IMR-90 (cell line): Measurements from ENCODE around the gene TTC28. TPM values are rescaled to one million over a fixed set of nuclear protein-coding genes. Genes with fewer than 3 reads are reported as not detected.

Source experiments
- ATAC-seq: fragments of 200-7000 bp; cut with Tn5 transposase; 2 replicates; pipeline ENCODE4 v1.9.1; 2020; ENCODE audit warnings: low read depth, mild to moderate bottlenecking, moderate library complexity
- BruUV-seq: library from RNA; stranded (reverse); fragments of 400-500 nt; replicated peaks from 2 replicates; lab custom pipeline; 2021; lab: Mats Ljungman, UMichigan
- CTCF ChIA-PET: fragments of 300-600 bp; formaldehyde crosslinking; extraction: SDS; loops from one replicate; lab custom pipeline; 2021; ENCODE audit warnings: antibody characterized with exemption; lab: Yijun Ruan, JAX
- POLR2A ChIA-PET: fragments of 300-600 bp; sonication (Branson Sonifier 250); formaldehyde crosslinking; loops from one replicate; lab custom pipeline; 2022; ENCODE audit warnings: antibody characterized with exemption; ENCODE audit not compliant: unreplicated experiment; lab: Charles Lee
- DNase-seq: peaks from one replicate; pipeline ENCODE4 v3.0.0; 2013
- H2AFZ ChIP-seq: replicated peaks from 2 replicates; pipeline ENCODE3; 2013; ENCODE audit warnings: low read length, mild to moderate bottlenecking; ENCODE audit not compliant: poor library complexity
- H2AK5ac ChIP-seq: 2 replicates; pipeline ENCODE4 v1.6.1; 2013; ENCODE audit warnings: low read depth, low read length, inconsistent platforms
- H2AK9ac ChIP-seq: replicated peaks from 2 replicates; pipeline ENCODE3; 2013; ENCODE audit warnings: mild to moderate bottlenecking, low read depth, low read length, moderate library complexity; ENCODE audit not compliant: poor library complexity
- H2BK120ac ChIP-seq: 2 replicates; pipeline ENCODE4 v1.6.1; 2013; ENCODE audit warnings: low read depth, low read length, inconsistent platforms
- H2BK15ac ChIP-seq: 3 replicates; pipeline ENCODE4 v1.6.1; 2013; ENCODE audit warnings: low read depth, low read length, inconsistent platforms
- H2BK20ac ChIP-seq: 2 replicates; pipeline ENCODE4 v1.6.1; 2013; ENCODE audit warnings: low read depth, mild to moderate bottlenecking, inconsistent platforms, low read length, moderate library complexity
- H2BK5ac ChIP-seq: 2 replicates; pipeline ENCODE4 v1.6.1; 2013; ENCODE audit warnings: mild to moderate bottlenecking, low read depth, low read length, inconsistent platforms; ENCODE audit not compliant: poor library complexity, severe bottlenecking
- H3K14ac ChIP-seq: replicated peaks from 2 replicates; pipeline ENCODE4 v1.6.1; 2013; ENCODE audit warnings: low read depth, low read length, inconsistent platforms
- H3K18ac ChIP-seq: 2 replicates; pipeline ENCODE4 v1.6.1; 2013; ENCODE audit warnings: low read depth, low read length, control low read depth
- H3K23ac ChIP-seq: 2 replicates; pipeline ENCODE4 v1.6.1; 2013; ENCODE audit warnings: low read depth, low read length, inconsistent platforms
- H3K27ac ChIP-seq: 2 replicates; pipeline ENCODE4 v1.5.1; 2013; ENCODE audit warnings: mild to moderate bottlenecking, control low read depth, low read length; ENCODE audit not compliant: insufficient read depth
- H3K27me3 ChIP-seq: 2 replicates; pipeline ENCODE4 v1.6.1; 2013; ENCODE audit warnings: low read length; ENCODE audit not compliant: control insufficient read depth, insufficient read depth
- H3K36me3 ChIP-seq: 2 replicates; pipeline ENCODE4 v1.6.1; 2013; ENCODE audit warnings: low read length, mixed read lengths; ENCODE audit not compliant: control insufficient read depth, insufficient read depth
- H3K4ac ChIP-seq: 2 replicates; pipeline ENCODE4 v1.6.1; 2013; ENCODE audit warnings: low read depth, low read length, inconsistent platforms
- H3K4me1 ChIP-seq: 2 replicates; pipeline ENCODE4 v1.6.1; 2013; ENCODE audit warnings: low read length, mixed read lengths; ENCODE audit not compliant: control insufficient read depth, insufficient read depth
- H3K4me2 ChIP-seq: 2 replicates; pipeline ENCODE4 v1.6.1; 2013; ENCODE audit warnings: low read depth, mild to moderate bottlenecking, control low read depth, low read length, moderate library complexity
- H3K4me3 ChIP-seq: 2 replicates; pipeline ENCODE4 v1.5.1; 2013; ENCODE audit warnings: low read depth, mild to moderate bottlenecking, control low read depth, low read length, moderate library complexity; ENCODE audit not compliant: insufficient read depth
- H3K56ac ChIP-seq: 2 replicates; pipeline ENCODE4 v1.6.1; 2013; ENCODE audit warnings: low read length, inconsistent platforms; ENCODE audit not compliant: insufficient read depth; ENCODE audit errors: extremely low read depth
- H3K79me1 ChIP-seq, 2 experiments: 2 replicates each; pipeline ENCODE4 v1.6.1; 2013; ENCODE audit warnings: low read length in 2 of 2, inconsistent platforms in 1 of 2, low read depth in 1 of 2
- H3K9ac ChIP-seq: 2 replicates; pipeline ENCODE4 v1.6.1; 2013; ENCODE audit warnings: low read depth, low read length, control low read depth
- H3K9me1 ChIP-seq: 2 replicates; pipeline ENCODE4 v1.6.1; 2013; ENCODE audit warnings: low read length, inconsistent platforms; ENCODE audit not compliant: insufficient read depth
- H3K9me3 ChIP-seq: 2 replicates; pipeline ENCODE4 v1.6.1; 2013; ENCODE audit warnings: low read length; ENCODE audit not compliant: control insufficient read depth, insufficient read depth
- H4K20me1 ChIP-seq: 2 replicates; pipeline ENCODE4 v1.6.1; 2013; ENCODE audit warnings: low read length, inconsistent platforms; ENCODE audit not compliant: insufficient read depth
- H4K5ac ChIP-seq: 2 replicates; pipeline ENCODE4 v1.6.1; 2013; ENCODE audit warnings: mild to moderate bottlenecking, low read depth, low read length, control low read depth
- H4K8ac ChIP-seq, 2 experiments: 2 replicates each; pipeline ENCODE4 v1.6.1; 2013; ENCODE audit warnings: low read depth in 2 of 2, low read length in 2 of 2, control low read depth in 1 of 2, inconsistent platforms in 1 of 2
- H4K91ac ChIP-seq: 2 replicates; pipeline ENCODE4 v1.6.1; 2013; ENCODE audit warnings: low read depth, low read length, inconsistent platforms; ENCODE audit not compliant: insufficient read depth
- CEBPB ChIP-seq: IDR thresholded peaks from 2 replicates; pipeline ENCODE4 v1.6.1; 2012; ENCODE audit warnings: low read depth, low read length, improper control_type of control experiment
- FOS ChIP-seq: fragments of 150-350 bp; IDR thresholded peaks from 2 replicates; pipeline ENCODE4 v1.6.1; 2016; ENCODE audit warnings: low read depth, low read length
- MAFK ChIP-seq: IDR thresholded peaks from 2 replicates; pipeline ENCODE4 v1.6.1; 2012; ENCODE audit warnings: low read depth, low read length, improper control_type of control experiment
- MAZ ChIP-seq: IDR thresholded peaks from 2 replicates; pipeline ENCODE4 v1.6.1; 2012; ENCODE audit warnings: low read depth, mild to moderate bottlenecking, low read length, improper control_type of control experiment, moderate library complexity, borderline replicate concordance
- RAD21 ChIP-seq: IDR thresholded peaks from 2 replicates; pipeline ENCODE4 v1.6.1; 2012; ENCODE audit warnings: low read length, improper control_type of control experiment
- WGBS, 2 experiments: methylation state at CpG; one replicate each; pipeline versions ENCODE4 v1.1.5 to v1.1.7; 2013; ENCODE audit warnings: missing lambda C conversion rate in 2 of 2; ENCODE audit not compliant: insufficient read length in 1 of 2; ENCODE audit errors: extremely low coverage in 2 of 2; 5-methylcytosine and 5-hydroxymethylcytosine counted together
- dilution Hi-C: fragments of 300-500 bp; cut with HindIII; formaldehyde crosslinking; loops from one replicate; pipeline ENCODE4 v1.14.3; 2018; ENCODE audit warnings: low sequenced_read_pairs; ENCODE audit not compliant: unreplicated experiment
- in situ Hi-C: fragments of 300-500 bp; cut with MboI; formaldehyde crosslinking; loops from 3 replicates; pipeline ENCODE4 v1.14.3; 2019; ENCODE audit warnings: low sequenced_read_pairs, inconsistent platforms, mixed read lengths
- intact Hi-C: fragments of 100-400 bp; cut with micrococcal nuclease; formaldehyde crosslinking; loops from 2 replicates; pipeline ENCODE4 v1.10.0; 2022
- polyA plus RNA-seq, 3 experiments: library from polyadenylated mRNA; depleted of rRNA; stranded (reverse); fragments of >200 nt; gene quantifications; 2 replicates each; pipeline ENCODE4 v1.2.3, GENCODE V29; 2012; ENCODE audit warnings: low replicate concordance in 1 of 3
- total RNA-seq: library from RNA; depleted of rRNA; stranded (reverse); fragments of >200 nt; gene quantifications from 2 replicates; pipeline ENCODE4 v1.2.3, GENCODE V29; 2012

Gene TTC28
- total and polyA plus RNA-seq, 2 of the 4 experiments (the other 2 are of a cell fraction), result 5.6 to 13.3 TPM

DNA sequence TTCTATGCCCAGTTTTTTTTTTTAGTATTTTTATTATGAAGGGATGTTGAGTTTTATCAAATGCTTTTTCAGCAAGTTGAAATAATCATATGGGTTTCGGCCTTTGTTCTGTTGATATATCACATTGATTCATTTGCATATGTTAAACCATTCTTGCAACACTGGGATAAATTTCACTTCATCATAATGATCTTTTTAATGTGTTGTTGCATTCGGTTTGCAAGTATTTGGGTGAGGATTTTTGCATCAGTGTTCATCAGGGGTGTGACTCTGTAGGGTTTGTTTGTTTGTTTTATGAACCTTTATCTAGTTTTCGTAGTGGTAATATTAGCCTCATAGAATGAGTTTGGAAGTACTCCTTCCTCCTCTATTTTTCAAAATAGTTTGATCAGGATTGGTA lies 103.5 kb downstream of the TTC28 start:
- H2BK20ac ChIP-seq, result no peak overlapping the region
- no peak overlapping the region for H2BK5ac ChIP-seq
- H2AK5ac ChIP-seq, result no peak overlapping the region
- H4K91ac ChIP-seq, result no peak overlapping the region
- ATAC-seq (no peak), DNase-seq (no peak)
- in situ Hi-C loops, result no loop called here
- H3K36me3 ChIP-seq, result no peaks in the 10 kb centered on the region
- no peaks in the 10 kb centered on the region for H3K4me1 ChIP-seq
- H3K4me3 ChIP-seq, result no peak overlapping the region
- no peak overlapping the region for H2AK9ac ChIP-seq
- peaks cover 0 to 3% of the 10 kb centered on the region in 2 experiments; a peak in 1 of 4 replicates for H3K79me1 ChIP-seq
- BruUV-seq, result no TSS peak
- H2BK15ac ChIP-seq, result no peak overlapping the region
- TF ChIP-seq CEBPB (no peak), RAD21 (no peak), MAFK (no peak), MAZ (no peak), FOS (no peak)
- WGBS, 2 experiments, result no CpG with 5 or more reads among the region's 3 CpGs
- no peak overlapping the region for H2AFZ ChIP-seq
- H3K27ac ChIP-seq, result no peak overlapping the region
- H4K5ac ChIP-seq, result no peak overlapping the region
- intact Hi-C loops, result no loop called here
- H3K9me1 ChIP-seq, result peaks cover 3% of the 10 kb centered on the region; the same call in 1 of the 2 replicates
- H3K56ac ChIP-seq, result no peak overlapping the region
- H3K23ac ChIP-seq, result no peak overlapping the region
- H3K4ac ChIP-seq, result no peak overlapping the region
- no peaks in the 10 kb centered on the region for H3K9me3 ChIP-seq
- dilution Hi-C loops, result no loop called here
- no peak overlapping the region for H4K8ac ChIP-seq
- H4K20me1 ChIP-seq, result no peaks in the 10 kb centered on the region; the same call in 1 of the 2 replicates
- POLR2A ChIA-PET, result no interaction called here
- no peak overlapping the region for H3K4me2 ChIP-seq
- no peak overlapping the region for H3K18ac ChIP-seq
- no peak overlapping the region for H3K9ac ChIP-seq
- H3K14ac ChIP-seq, result no peak overlapping the region
- no peak overlapping the region for H2BK120ac ChIP-seq
- H3K27me3 ChIP-seq, result no peaks in the 10 kb centered on the region
- CTCF ChIA-PET, result no interaction called here
